Left ventricle myocardium superior (tissue), 1 donor: ENCODE data around the gene ZNF143. TPM values are rescaled to one million over a fixed set of nuclear protein-coding genes. Genes with fewer than 3 reads are reported as not detected.
"Not testable (repeated sequence)": the region's sequence is repeated elsewhere in the genome, so short reads cannot be mapped to it uniquely, and the experiment has no call there.

ENCODE experiments used
- ATAC-seq: fragments of 200-7000 bp; cut with Tn5 transposase; one replicate; pipeline ENCODE4 v1.9.1; 2020; ENCODE audit warnings: mild to moderate bottlenecking, moderate library complexity
- DNase-seq: peaks from one replicate; pipeline ENCODE4 v3.0.0-alpha.2; 2020
- intact Hi-C: fragments of 100-400 bp; cut with micrococcal nuclease; formaldehyde crosslinking; loops from one replicate; pipeline ENCODE4 v1.11.0; 2022
- total RNA-seq: library from RNA; stranded (reverse); fragmentation: NEBNext Ultra II Directional; extraction: Animal tissue kit (Norgen Biotek cat#: 25700); gene quantifications from one replicate; pipeline ENCODE4 v1.2.1, GENCODE V29; 2021
- donor health status: DM: no; HTN: yes; CAD: no; lungs with severe emphysema.

ZNF143 gene
- total RNA-seq, 1 donor from 2014 or later: 22.4 TPM

GRCh38 chr11:9530901-9531625 is 70.3 kb downstream of the ZNF143 start:
- ATAC-seq (no peak), DNase-seq (no peak)
- intact Hi-C loops: no loop called here

GRCh38 chr11:9533058-9533457 is 72.2 kb downstream of the ZNF143 start:
- ATAC-seq (no peak), DNase-seq (no peak)
- intact Hi-C loops: no loop called here

- intact Hi-C loops: no loop called here
- no peak for DNase-seq
- no peak for ATAC-seq
Measured at GRCh38 chr11:9533736-9534473, 73.1 kb downstream of the ZNF143 start.

GRCh38 chr11:9535189-9535781 is 74.5 kb downstream of the ZNF143 start:
- peak; percentile 78 for ATAC-seq
- peak; percentile 89 for DNase-seq
- intact Hi-C loops: no loop called here

- intact Hi-C loops: no loop called here
Measured at GRCh38 chr11:9538548-9538947, 77.7 kb downstream of the ZNF143 start.

GRCh38 chr11:9549216-9549615 is 88.4 kb downstream of the ZNF143 start:
- DNase-seq, intact Hi-C loops, ATAC-seq: not testable (repeated sequence)

More at GRCh38 chr11:9538548-9538947, 77.7 kb downstream of the ZNF143 start:
- no peak for ATAC-seq
- no peak for DNase-seq

- intact Hi-C loops: no loop called here
- DNase-seq (no peak), ATAC-seq (no peak)
Measured at GRCh38 chr11:9550191-9550628, 89.4 kb downstream of the ZNF143 start.

GRCh38 chr11:9561279-9561982 is 100.6 kb downstream of the ZNF143 start:
- intact Hi-C loops: no loop called here
- no peak for ATAC-seq
- no peak for DNase-seq

- ATAC-seq (no peak), DNase-seq (no peak)
- intact Hi-C loops: no loop called here
Measured at GRCh38 chr11:9562716-9563115, 101.9 kb downstream of the ZNF143 start.

- intact Hi-C loops: no loop called here
- DNase-seq: no peak
- peak; percentile 5 for ATAC-seq
Measured at GRCh38 chr11:9563196-9563730, 102.5 kb downstream of the ZNF143 start.

GRCh38 chr11:9565822-9566560 is 105.2 kb downstream of the ZNF143 start:
- no peak for DNase-seq
- intact Hi-C loops: no loop called here
- ATAC-seq: peak; percentile 77

GRCh38 chr11:9566561-9567063 is 105.8 kb downstream of the ZNF143 start:
- intact Hi-C loops: no loop called here
- DNase-seq (no peak), ATAC-seq (peak; percentile 68)

GRCh38 chr11:9567401-9567800 is 106.6 kb downstream of the ZNF143 start:
- DNase-seq (no peak), ATAC-seq (no peak)
- intact Hi-C loops: no loop called here

- ATAC-seq: no peak
- DNase-seq: no peak
- intact Hi-C loops: no loop called here
Measured at GRCh38 chr11:9568161-9568853, 107.5 kb downstream of the ZNF143 start.

- DNase-seq (peak; percentile 60), ATAC-seq (peak; percentile 41)
- intact Hi-C loops: no loop called here
Measured at GRCh38 chr11:9568854-9569587, 108.2 kb downstream of the ZNF143 start.

- intact Hi-C loops: loop anchor here (10.0 kb wide), 1 partner anchor 45 kb away; no protein-coding TSS in a partner anchor
- ATAC-seq: no peak
- DNase-seq: no peak
Measured at GRCh38 chr11:9569588-9570164, 108.9 kb downstream of the ZNF143 start.
